ENCODE measurements around the gene FUZ. TPM values are rescaled to one million over a fixed set of nuclear protein-coding genes. Genes with fewer than 3 reads are reported as not detected.

Gene FUZ
- total RNA-seq, 4 donors from 2014 or later: 19.0 to 31.7 (median 26.8) TPM

DNA sequence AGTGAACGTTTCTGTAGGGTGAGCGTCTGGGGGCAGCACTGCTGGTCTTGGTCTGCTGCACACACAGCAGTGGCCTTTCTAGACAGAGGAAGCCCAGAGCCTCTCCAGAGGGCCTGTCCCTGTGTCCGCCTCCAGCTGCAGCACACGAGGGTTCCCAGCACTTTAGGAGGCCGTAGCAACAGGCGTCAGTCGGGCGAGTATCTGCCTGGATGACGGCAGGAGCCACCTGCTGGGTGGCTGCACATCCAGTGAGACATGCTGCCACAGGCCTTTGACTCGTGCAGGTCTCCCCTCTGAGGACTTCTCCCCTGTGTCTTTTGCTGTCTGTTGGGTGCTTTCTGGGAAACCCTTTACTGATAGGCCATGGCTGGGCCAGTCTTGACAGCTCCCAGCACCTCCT, 24.2 kb downstream of the FUZ start:
- H3K9me3 ChIP-seq: no peaks in the 10 kb centered on the region
- no peak for DNase-seq (ENCODE audit: low spot score in 2 of 2)
- peaks cover 0 to 83% (median 11%) of the 10 kb centered on the region in 3 donors for H3K36me3 ChIP-seq
- no peak overlapping the region for H3K4me3 ChIP-seq
- H3K27me3 ChIP-seq: no peaks in the 10 kb centered on the region
- TF ChIP-seq, protein P1, sequence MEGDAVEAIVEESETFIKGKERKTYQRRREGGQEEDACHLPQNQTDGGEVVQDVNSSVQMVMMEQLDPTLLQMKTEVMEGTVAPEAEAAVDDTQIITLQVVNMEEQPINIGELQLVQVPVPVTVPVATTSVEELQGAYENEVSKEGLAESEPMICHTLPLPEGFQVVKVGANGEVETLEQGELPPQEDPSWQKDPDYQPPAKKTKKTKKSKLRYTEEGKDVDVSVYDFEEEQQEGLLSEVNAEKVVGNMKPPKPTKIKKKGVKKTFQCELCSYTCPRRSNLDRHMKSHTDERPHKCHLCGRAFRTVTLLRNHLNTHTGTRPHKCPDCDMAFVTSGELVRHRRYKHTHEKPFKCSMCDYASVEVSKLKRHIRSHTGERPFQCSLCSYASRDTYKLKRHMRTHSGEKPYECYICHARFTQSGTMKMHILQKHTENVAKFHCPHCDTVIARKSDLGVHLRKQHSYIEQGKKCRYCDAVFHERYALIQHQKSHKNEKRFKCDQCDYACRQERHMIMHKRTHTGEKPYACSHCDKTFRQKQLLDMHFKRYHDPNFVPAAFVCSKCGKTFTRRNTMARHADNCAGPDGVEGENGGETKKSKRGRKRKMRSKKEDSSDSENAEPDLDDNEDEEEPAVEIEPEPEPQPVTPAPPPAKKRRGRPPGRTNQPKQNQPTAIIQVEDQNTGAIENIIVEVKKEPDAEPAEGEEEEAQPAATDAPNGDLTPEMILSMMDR (IDR thresholded peaks at IDR 0.05): no peak
- no peak for TF ChIP-seq POLR2A (IDR thresholded peaks at IDR 0.05)
- TF ChIP-seq EP300 (IDR thresholded peaks at IDR 0.05): no peak
- 78 to 82% methylated on average over 3 to 10 of the region's 10 CpGs for WGBS, 2 donors
- H3K27ac ChIP-seq: no peak overlapping the region
- H3K4me1 ChIP-seq: peaks cover 0 to 31% (median 12%) of the 10 kb centered on the region in 4 donors

DNA sequence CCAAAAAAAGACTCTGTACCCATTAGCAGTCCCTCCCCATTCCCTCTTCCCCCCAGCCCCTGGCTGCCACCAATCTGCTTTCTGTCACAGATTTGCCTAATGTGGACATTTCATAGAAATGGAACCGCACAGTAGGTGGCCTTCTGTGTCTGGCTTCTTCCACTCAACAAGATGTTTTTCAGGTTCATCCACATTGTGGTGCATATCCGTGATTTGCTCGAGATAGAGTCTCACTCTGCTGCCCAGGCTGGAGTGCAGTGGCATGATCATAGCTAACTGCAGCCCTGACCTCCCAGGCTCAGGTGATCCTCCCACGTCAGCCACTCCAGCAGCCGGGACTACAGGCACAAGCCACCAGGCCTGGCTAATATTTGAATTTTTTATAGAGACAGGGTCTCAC, 25.3 kb downstream of the FUZ start:
- peak overlapping the region in 1 of 4 donors; percentile 11 for H3K27ac ChIP-seq
- H3K9me3 ChIP-seq: no peaks in the 10 kb centered on the region
- H3K4me1 ChIP-seq: peaks cover 0 to 31% (median 12%) of the 10 kb centered on the region in 4 donors
- H3K27me3 ChIP-seq: no peaks in the 10 kb centered on the region
- H3K4me3 ChIP-seq: no peak overlapping the region
- DNase-seq (ENCODE audit: low spot score in 2 of 2): no peak
- 86 to 88% methylated on average over 5 of the region's 5 CpGs for WGBS, 2 donors
- TF ChIP-seq, protein P1 (IDR thresholded peaks at IDR 0.05): no peak
- no peak for TF ChIP-seq POLR2A (IDR thresholded peaks at IDR 0.05)
- no peak for TF ChIP-seq EP300 (IDR thresholded peaks at IDR 0.05)
- H3K36me3 ChIP-seq: peaks cover 0 to 83% (median 10%) of the 10 kb centered on the region in 3 donors

DNA sequence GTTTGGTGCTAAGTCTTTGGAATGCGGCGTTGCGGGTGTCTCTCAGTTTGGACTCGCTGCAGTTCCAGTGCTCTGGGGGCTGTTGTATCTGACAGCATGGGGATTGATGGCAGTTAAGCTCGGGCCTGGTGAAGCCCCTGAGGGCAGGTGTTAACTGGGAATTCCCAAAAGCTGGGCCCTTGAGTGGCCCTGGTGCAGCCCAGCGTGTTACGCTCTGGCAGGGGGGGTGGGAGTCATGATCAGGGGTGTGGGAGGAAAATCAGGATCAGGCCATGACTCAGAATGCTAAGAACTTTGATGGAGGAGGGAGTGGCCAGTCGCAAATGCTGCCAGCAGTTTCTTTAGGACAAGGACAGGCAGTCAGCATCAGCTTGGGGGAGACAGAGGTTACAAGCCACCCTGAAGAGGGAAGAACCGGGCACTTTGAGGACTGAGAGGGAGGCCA, 26.7 kb downstream of the FUZ start:
- peak overlapping the region in 2 of 4 donors; percentile 73 to 78 for H3K27ac ChIP-seq
- TF ChIP-seq, protein P1 (IDR thresholded peaks at IDR 0.05): no peak
- TF ChIP-seq EP300 (IDR thresholded peaks at IDR 0.05) (no peak), POLR2A (IDR thresholded peaks at IDR 0.05) (no peak)
- peaks cover 3 to 81% (median 12%) of the 10 kb centered on the region in 3 donors for H3K36me3 ChIP-seq
- WGBS, 2 donors: 44 to 46% methylated on average over 9 of the region's 9 CpGs
- DNase-seq (ENCODE audit: low spot score in 2 of 2): no peak
- H3K4me1 ChIP-seq: peaks cover 0 to 30% (median 12%) of the 10 kb centered on the region in 4 donors
- no peaks in the 10 kb centered on the region for H3K27me3 ChIP-seq
- H3K9me3 ChIP-seq: no peaks in the 10 kb centered on the region
- no peak overlapping the region for H3K4me3 ChIP-seq

DNA sequence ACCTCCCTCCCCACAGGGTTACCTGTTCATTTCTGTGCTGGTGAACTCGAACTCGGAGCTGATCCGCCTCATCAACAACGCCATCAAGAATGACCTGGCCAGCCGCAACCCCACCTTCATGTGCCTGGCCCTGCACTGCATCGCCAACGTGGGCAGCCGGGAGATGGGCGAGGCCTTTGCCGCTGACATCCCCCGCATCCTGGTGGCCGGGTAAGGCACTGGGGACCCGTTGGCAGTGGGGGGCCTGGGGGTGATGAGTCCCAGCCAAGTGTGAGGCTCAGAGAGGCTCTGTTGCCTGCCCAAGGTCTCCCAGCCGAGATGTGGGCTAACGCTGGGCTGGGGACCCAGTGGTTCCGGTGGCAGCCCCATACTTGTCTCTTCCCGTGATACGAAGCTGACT, 30.6 kb downstream of the FUZ start:
- no peak for DNase-seq (ENCODE audit: low spot score in 2 of 2)
- H3K36me3 ChIP-seq: peaks cover 3 to 48% (median 12%) of the 10 kb centered on the region in 3 donors
- no peak overlapping the region for H3K4me3 ChIP-seq

DNA sequence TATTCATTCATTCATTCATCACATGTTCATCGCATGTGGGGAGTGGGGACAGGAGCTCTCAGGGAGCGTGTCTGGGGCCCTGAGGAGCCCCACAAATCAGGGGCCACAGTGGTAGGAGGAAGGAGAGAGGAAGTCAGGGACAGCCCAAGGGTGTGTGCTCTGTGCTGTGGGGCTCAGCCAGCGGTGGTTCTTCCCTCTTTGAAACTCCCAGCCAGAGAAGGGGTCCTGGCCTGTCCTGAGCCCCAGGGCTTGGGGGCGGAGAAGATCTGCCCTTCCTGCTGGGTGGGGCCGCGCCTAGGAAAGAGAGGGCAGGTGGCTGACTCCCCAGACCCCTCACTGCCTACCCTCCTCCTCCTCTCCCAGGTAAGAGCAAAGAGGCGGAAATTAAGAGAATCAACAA, 31.7 kb downstream of the FUZ start:
- peaks cover 3 to 50% (median 12%) of the 10 kb centered on the region in 3 donors for H3K36me3 ChIP-seq
- TF ChIP-seq POLR2A (IDR thresholded peaks at IDR 0.05) (no peak), EP300 (IDR thresholded peaks at IDR 0.05) (no peak)
- TF ChIP-seq, protein P1 (IDR thresholded peaks at IDR 0.05): no peak

More for the DNA sequence above, 30.6 kb downstream of the FUZ start:
- Histone ChIP-seq H3K9me3 (no peaks in the 10 kb centered on the region), H3K27ac (no peak overlapping the region), H3K4me1 (peaks cover 0 to 30% (median 15%) of the 10 kb centered on the region in 4 donors), H3K27me3 (no peaks in the 10 kb centered on the region)
- 91 to 100% methylated on average over 16 to 18 of the region's 18 CpGs for WGBS, 2 donors
- TF ChIP-seq, protein P1 (IDR thresholded peaks at IDR 0.05): no peak
- TF ChIP-seq POLR2A (IDR thresholded peaks at IDR 0.05) (no peak), EP300 (IDR thresholded peaks at IDR 0.05) (no peak)

More for the DNA sequence above, 31.7 kb downstream of the FUZ start:
- no peaks in the 10 kb centered on the region for H3K27me3 ChIP-seq
- 77 to 88% methylated on average over 7 of the region's 7 CpGs for WGBS, 2 donors
- peaks cover 0 to 23% (median 7%) of the 10 kb centered on the region in 4 donors for H3K4me1 ChIP-seq
- DNase-seq (ENCODE audit: low spot score in 2 of 2): no peak
- H3K4me3 ChIP-seq: no peak overlapping the region
- H3K27ac ChIP-seq: peak overlapping the region in 1 of 4 donors; percentile 37
- no peaks in the 10 kb centered on the region for H3K9me3 ChIP-seq
